HG02981 (cell line): ENCODE measurements around the gene TPO.
"Not testable (repeated sequence)": the region's sequence is repeated elsewhere in the genome, so short reads cannot be mapped to it uniquely, and the experiment has no call there.

Experiments used
- ATAC-seq: cut with Tn5 transposase; IDR thresholded peaks from one replicate; pipeline ENCODE4 v1.9.1; 2021; ENCODE audit warnings: mild to moderate bottlenecking, moderate library complexity; ENCODE audit not compliant: unreplicated experiment

TPO gene

GRCh38 chr2:1481406-1482252, 68.4 kb downstream of the TPO start:
- no peak for ATAC-seq

- ATAC-seq, result no peak
Observed at GRCh38 chr2:1482253-1482675, 69.0 kb downstream of the TPO start.

- no peak for ATAC-seq
Observed at GRCh38 chr2:1482981-1483380, 69.7 kb downstream of the TPO start.

- no peak for ATAC-seq
Observed at GRCh38 chr2:1483551-1483950, 70.3 kb downstream of the TPO start.

- no peak for ATAC-seq
Observed at GRCh38 chr2:1484131-1484884, 71.0 kb downstream of the TPO start.

GRCh38 chr2:1486670-1487069, 73.4 kb downstream of the TPO start:
- ATAC-seq, result no peak

- no peak for ATAC-seq
Observed at GRCh38 chr2:1487758-1488157, 74.5 kb downstream of the TPO start.

GRCh38 chr2:1488181-1488671, 75.0 kb downstream of the TPO start:
- ATAC-seq, result no peak

- no peak for ATAC-seq
Observed at GRCh38 chr2:1488851-1489250, 75.6 kb downstream of the TPO start.

- no peak for ATAC-seq
Observed at GRCh38 chr2:1489486-1489885, 76.2 kb downstream of the TPO start.

- not testable (repeated sequence) for ATAC-seq
Observed at GRCh38 chr2:1490381-1490780, 77.1 kb downstream of the TPO start.

- no peak for ATAC-seq
Observed at GRCh38 chr2:1491751-1492150, 78.5 kb downstream of the TPO start.

- ATAC-seq, result not testable (repeated sequence)
Observed at GRCh38 chr2:1492231-1492630, 79.0 kb downstream of the TPO start.

GRCh38 chr2:1492711-1493430, 79.6 kb downstream of the TPO start:
- no peak for ATAC-seq

GRCh38 chr2:1493431-1494126, 80.3 kb downstream of the TPO start:
- ATAC-seq, result no peak

GRCh38 chr2:1494257-1494656, 81.0 kb downstream of the TPO start:
- no peak for ATAC-seq

GRCh38 chr2:1494906-1495305, 81.6 kb downstream of the TPO start:
- ATAC-seq, result no peak

- ATAC-seq, result no peak
Observed at GRCh38 chr2:1495676-1496358, 82.6 kb downstream of the TPO start.

- no peak for ATAC-seq
Observed at GRCh38 chr2:1496359-1496821, 83.1 kb downstream of the TPO start.

- ATAC-seq, result no peak
Observed at GRCh38 chr2:1497122-1497611, 83.9 kb downstream of the TPO start.
